GM18858 (cell line): Measurements from ENCODE around the gene UACA.

Experiments used
- ATAC-seq: cut with Tn5 transposase; IDR thresholded peaks from one replicate; pipeline ENCODE4 v1.9.1; 2021; ENCODE audit not compliant: unreplicated experiment

The UACA gene

DNA sequence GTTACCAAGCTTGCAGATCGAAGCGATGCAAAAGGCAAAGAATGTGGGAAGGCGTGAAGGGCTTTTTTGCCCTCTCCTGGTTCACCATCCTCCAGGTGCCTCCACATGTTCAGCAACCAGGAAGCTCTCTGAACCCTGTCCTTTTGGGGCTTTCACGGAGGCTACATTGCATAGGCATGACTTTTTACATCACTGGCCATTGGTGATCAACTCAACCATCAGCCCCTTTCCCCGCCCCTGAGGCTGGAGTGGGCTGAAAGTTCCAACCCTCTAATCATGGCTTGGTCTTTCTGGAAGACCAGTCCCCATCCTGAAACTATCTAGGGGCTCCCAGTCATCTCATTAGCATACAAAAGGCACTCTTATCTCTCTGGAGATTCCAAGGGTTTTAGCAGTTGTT, 52.6 kb downstream of the UACA start:
- no peak for ATAC-seq

DNA sequence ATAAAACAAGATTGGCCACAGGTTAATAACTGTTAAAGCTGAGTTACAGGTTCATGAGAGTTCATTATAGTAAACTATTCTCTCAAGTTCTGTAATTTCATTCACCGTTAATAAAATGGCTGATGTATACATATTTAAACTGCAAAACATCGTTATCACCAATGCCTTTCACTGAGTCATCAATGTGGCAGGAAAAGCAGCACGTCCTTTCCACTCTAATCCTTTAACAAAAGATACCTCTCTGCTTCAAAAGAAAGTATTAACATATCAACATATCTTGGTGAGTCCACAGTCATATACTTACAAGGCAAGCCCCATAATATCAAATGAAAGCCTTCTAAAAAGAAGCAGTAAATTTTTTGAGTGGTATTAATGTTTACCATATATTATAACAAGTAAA, 54.5 kb downstream of the UACA start:
- ATAC-seq, result no peak

- ATAC-seq, result no peak
Measured at GRCh38 chr15:70707686-70708300, 55.6 kb downstream of the UACA start.

- ATAC-seq, result no peak
Measured at GRCh38 chr15:70704731-70705130, 58.6 kb downstream of the UACA start.

GRCh38 chr15:70704166-70704565, 59.2 kb downstream of the UACA start:
- no peak for ATAC-seq

DNA sequence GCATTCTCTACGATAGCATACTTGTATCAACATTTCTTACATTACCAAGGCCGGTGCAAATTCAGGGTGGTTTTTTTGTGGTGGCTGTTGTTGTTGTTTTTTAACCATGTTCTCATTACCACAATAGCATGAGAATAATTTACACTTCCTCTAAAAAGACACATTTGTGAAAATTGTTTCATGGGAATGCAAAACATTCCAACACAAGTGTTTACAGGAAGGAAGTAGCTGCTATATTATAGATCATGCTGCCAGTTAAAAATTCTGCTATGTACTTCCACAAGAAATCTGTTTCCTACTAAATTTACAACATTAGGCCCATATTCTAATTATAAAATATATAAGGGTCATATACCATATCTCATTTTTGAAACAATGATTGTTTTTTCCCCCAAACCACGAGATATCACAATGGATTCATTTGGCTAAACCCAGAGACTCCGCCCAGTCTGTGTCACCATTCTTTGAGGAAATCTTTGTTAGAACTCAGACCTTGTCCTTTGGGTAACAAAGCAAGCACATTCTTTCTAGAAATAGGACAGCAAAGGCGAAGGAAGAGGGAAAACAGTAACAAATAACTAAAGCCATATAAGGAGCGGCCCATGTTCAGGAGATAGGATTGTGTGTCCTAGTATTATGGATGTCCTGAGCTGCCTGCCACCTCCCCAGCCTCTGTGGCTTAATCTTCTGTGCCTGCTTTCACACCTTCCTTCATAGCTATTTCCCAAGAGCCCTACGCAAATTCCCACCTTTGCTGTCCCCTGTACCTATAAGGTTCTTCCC, 60.1 kb downstream of the UACA start:
- no peak for ATAC-seq

DNA sequence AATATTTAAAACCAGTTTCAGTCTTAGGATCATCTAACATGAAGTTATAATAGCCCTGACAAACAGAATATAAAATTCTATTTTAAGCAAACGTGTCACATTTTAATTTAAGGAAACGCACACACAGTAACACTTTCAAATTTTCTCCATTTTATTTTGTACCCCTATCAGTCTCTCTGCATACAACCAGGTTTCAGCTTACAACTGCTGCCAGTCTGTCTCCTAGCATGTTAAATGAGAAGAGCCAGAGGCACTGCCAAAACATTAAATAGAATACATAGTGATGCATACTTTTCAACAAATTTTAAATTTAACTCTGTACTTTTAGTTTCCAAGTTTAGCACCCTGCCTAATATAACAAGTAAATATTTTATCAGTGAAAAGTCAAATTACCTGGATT, 60.8 kb downstream of the UACA start:
- no peak for ATAC-seq

DNA sequence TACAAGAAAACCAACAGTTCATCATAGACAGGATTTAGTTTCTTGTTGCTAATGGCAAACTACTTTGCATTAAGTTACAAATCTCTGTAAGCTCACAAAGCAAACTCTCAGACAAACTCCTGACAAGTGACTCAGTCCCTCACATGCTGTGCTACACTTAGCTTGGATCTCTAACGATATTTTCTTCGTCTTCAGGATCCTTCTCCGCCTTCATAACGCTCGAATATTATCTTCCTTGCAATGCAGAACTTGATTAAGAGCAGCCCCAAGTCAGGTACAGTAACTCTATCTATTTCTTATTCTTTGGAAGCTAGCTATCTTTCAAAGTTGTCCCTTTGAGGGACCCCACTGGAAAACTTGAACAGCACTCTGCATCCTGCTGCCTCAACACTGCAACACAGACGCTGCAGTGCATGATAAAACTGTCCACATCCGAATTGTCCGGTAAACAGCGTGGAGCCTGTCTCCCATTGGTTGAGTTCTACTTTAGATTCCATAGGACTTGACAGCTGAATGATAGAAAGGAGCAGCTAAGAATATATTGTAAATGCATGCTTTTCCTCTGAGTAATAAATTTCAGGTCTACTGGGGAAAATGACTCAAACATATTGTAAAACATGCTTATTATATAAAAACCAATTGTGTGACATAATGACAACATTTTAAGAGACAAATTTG, 61.3 kb downstream of the UACA start:
- no peak for ATAC-seq

DNA sequence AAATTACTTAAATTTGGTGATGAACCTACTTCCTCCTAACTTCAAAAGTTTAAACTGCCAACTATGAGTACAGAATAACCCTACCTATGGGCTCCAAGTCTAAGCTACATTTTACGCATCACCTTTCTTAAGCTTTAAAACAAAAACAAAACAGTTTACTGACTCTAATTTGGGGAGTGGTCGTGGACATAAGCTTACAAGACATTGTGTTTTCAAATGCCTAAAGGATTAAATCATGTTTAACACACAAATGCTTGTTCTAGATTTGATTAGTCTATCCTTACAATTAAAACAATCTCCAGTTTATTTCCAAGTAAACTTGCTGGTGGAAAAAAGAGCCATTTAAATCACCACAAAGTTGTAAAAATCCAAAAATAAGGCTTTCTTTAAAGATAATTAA, 62.2 kb downstream of the UACA start:
- ATAC-seq, result no peak

GRCh38 chr15:70699890-70700289, 63.5 kb downstream of the UACA start:
- ATAC-seq, result no peak

GRCh38 chr15:70698836-70699390, 64.4 kb downstream of the UACA start:
- ATAC-seq, result no peak

- no peak for ATAC-seq
Measured at GRCh38 chr15:70698426-70698825, 64.9 kb downstream of the UACA start.

- ATAC-seq, result no peak
Measured at GRCh38 chr15:70690491-70691276, 72.7 kb downstream of the UACA start.

DNA sequence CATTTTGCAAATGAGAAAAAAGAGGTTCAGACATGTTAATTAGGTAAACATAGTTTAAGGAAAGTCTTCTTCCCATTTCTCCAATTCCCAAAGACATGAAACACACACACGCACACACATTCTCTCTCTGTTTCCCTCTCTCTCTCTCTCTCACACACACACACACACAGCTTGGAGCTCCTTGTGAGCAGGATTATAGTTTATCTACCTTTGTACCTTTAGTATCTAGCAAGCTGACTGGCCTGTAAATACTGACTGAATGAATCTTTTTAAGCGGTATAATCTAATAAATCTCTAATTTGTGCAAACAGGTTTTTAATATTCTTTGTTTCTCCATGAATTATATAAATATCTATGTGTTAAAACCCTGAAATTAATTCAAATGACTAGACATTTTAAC, 73.3 kb downstream of the UACA start:
- ATAC-seq, result no peak

GRCh38 chr15:70687482-70687881, 75.9 kb downstream of the UACA start:
- ATAC-seq, result no peak

DNA sequence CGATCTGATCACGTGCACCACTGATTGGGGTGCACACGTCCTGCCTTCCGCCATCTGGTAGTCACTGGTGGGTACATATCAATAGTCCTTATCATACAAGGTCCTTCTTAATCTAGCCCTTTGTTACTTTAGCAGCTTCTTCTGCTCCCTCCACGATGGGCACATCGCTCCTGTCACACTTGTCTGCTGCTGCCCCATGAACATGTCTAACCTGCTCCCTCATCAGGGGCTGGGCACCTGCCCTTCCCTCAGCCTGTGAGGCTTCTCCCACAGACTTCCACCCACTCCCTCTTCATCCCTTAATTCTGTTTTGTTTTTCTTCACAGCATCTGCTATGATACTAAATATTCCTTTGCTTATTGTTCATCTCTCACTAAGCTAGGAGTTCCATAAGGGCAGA, 82.5 kb downstream of the UACA start:
- no peak for ATAC-seq

DNA sequence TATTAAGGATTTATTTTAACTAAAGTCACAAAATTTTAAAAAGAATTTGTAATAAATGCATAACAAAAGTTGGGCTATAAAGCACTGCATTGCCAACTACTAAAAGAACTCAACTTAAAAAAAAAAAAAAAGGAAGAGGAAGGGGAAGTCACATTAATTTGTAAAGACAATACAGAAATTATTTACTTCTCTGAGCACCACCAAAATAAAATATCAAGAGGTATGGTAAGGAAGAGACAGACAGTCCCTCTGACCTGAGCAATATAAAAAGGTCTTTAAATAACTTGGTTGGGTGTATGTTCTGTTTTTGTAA, 83.5 kb downstream of the UACA start:
- ATAC-seq, result no peak

DNA sequence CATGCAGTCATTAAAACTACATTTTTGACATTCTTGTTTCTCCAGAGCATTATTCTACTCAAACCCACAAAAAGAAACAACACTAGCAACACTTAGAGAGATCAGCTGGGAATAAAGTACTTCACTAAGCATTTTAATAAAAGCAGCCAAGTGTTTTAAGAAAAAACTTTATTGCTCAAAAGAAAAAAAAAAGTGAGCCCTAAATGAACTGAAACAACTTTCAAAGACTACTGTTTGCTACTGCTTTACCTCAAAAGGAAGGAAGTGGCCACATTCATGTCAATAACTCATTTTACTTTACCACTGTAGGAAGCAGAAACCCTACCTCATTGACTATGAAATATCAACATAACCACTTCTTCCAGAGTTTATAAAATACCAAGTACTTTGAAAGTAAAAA, 91.3 kb downstream of the UACA start:
- no peak for ATAC-seq

DNA sequence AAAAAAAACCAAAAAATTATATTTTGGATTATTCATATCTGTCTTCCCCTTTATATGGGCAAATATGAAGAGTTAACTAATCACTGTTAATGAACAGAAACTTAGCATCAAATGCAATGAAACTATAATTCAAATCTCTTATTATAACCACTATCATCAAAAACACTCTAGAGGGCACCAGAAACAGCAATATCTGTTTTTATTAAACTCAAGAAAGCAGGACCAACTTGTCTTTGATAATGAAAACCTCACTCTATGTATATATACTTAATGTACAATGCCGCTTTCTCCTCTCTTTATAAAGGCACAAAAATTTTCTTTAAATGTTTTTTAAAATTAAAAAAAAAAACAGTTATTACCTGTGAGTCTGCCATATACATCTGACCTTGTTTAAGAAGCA, 92.7 kb downstream of the UACA start:
- ATAC-seq, result no peak

GRCh38 chr15:70669966-70670658, 93.2 kb downstream of the UACA start:
- no peak for ATAC-seq
